WTC11 (cell line): ENCODE measurements around the gene ACSF2. TPM values are rescaled to one million over a fixed set of nuclear protein-coding genes. Genes with fewer than 3 reads are reported as not detected.

Experiments
- ATAC-seq: fragments of 200-7000 bp; cut with Tn5 transposase; 2 replicates; pipeline ENCODE4 v1.10.0; 2021; ENCODE audit warnings: mild to moderate bottlenecking, moderate library complexity
- CTCF ChIA-PET: fragments of 300-600 bp; sonication (Branson Sonifier 250); formaldehyde crosslinking; loops from one replicate; lab custom pipeline; 2021; ENCODE audit warnings: antibody characterized with exemption; lab: Charles Lee
- POLR2A ChIA-PET: fragments of 350-600 bp; sonication (Branson Sonifier 250); formaldehyde crosslinking; loops from one replicate; lab custom pipeline; 2021; ENCODE audit warnings: antibody characterized with exemption; lab: Charles Lee
- DNase-seq: peaks from one replicate; pipeline ENCODE4 v3.0.0; 2021; ENCODE audit warnings: low spot score
- H3K27ac Mint-ChIP-seq: 2 replicates; pipeline ENCODE4 v1.8.0; 2021; ENCODE audit warnings: mixed read lengths
- H3K27me3 Mint-ChIP-seq: 2 replicates; pipeline ENCODE4 v1.8.0; 2021; ENCODE audit warnings: low read depth, mild to moderate bottlenecking, moderate library complexity, mixed read lengths
- H3K36me3 Mint-ChIP-seq: 2 replicates; pipeline ENCODE4 v1.8.0; 2021; ENCODE audit warnings: mixed read lengths
- H3K4me1 Mint-ChIP-seq: 2 replicates; pipeline ENCODE4 v1.8.0; 2022; ENCODE audit warnings: mixed read lengths
- H3K4me3 Mint-ChIP-seq: 2 replicates; pipeline ENCODE4 v1.8.0; 2021; ENCODE audit warnings: mild to moderate bottlenecking, moderate library complexity, mixed read lengths
- H3K9me3 Mint-ChIP-seq: 2 replicates; pipeline ENCODE4 v1.8.0; 2021; ENCODE audit warnings: mixed read lengths
- E2F4 ChIP-seq: sonication (generic); formaldehyde crosslinking; IDR thresholded peaks from 2 replicates; pipeline ENCODE4 v1.8.1; 2022; ENCODE audit warnings: low read depth, mild to moderate bottlenecking, moderate library complexity, missing genetic modification reagents, borderline replicate concordance
- ESRRA ChIP-seq: sonication (generic); formaldehyde crosslinking; IDR thresholded peaks from 2 replicates; pipeline ENCODE4 v1.8.1; 2022; ENCODE audit warnings: mild to moderate bottlenecking, missing genetic modification reagents, borderline replicate concordance
- ETV6 ChIP-seq: sonication (generic); formaldehyde crosslinking; IDR thresholded peaks from 2 replicates; pipeline ENCODE4 v1.8.1; 2022; ENCODE audit warnings: mild to moderate bottlenecking, missing genetic modification reagents
- FOXJ3 ChIP-seq: sonication (generic); formaldehyde crosslinking; IDR thresholded peaks from 2 replicates; pipeline ENCODE4 v1.9.0; 2021; ENCODE audit warnings: missing genetic modification reagents, mild to moderate bottlenecking, borderline replicate concordance
- FOXP1 ChIP-seq: sonication (generic); formaldehyde crosslinking; IDR thresholded peaks from 2 replicates; pipeline ENCODE4 v1.8.0; 2022; ENCODE audit warnings: missing genetic modification reagents, mild to moderate bottlenecking, moderate library complexity, borderline replicate concordance
- IRF2 ChIP-seq: sonication (generic); formaldehyde crosslinking; IDR thresholded peaks from 2 replicates; pipeline ENCODE4 v1.8.0; 2022; ENCODE audit warnings: low read depth, missing genetic modification reagents, borderline replicate concordance
- JAZF1 ChIP-seq: fragments of 250-450 bp; sonication (Bioruptor Pico); IDR thresholded peaks from 2 replicates; pipeline ENCODE4 v1.9.0; 2021; ENCODE audit warnings: moderate library complexity, mild to moderate bottlenecking, inconsistent platforms
- KAT7 ChIP-seq: sonication (generic); formaldehyde crosslinking; IDR thresholded peaks from 2 replicates; pipeline ENCODE4 v1.8.1; 2023; ENCODE audit warnings: missing genetic modification reagents, mild to moderate bottlenecking, borderline replicate concordance
- MXD4 ChIP-seq: fragments of 250-450 bp; sonication (Bioruptor Pico); IDR thresholded peaks from 2 replicates; pipeline ENCODE4 v1.8.0; 2021; ENCODE audit warnings: mild to moderate bottlenecking, moderate library complexity, borderline replicate concordance
- NFE2L1 ChIP-seq: sonication (generic); formaldehyde crosslinking; IDR thresholded peaks from 2 replicates; pipeline ENCODE4 v1.8.1; 2023; ENCODE audit warnings: missing genetic modification reagents
- NFYB ChIP-seq: sonication (generic); formaldehyde crosslinking; conservative IDR thresholded peaks from 2 replicates; pipeline ENCODE4 v1.8.0; 2022; ENCODE audit warnings: low read depth, missing genetic modification reagents
- NR1H2 ChIP-seq: sonication (generic); formaldehyde crosslinking; IDR thresholded peaks from 2 replicates; pipeline ENCODE4 v1.9.0; 2021; ENCODE audit warnings: mild to moderate bottlenecking, moderate library complexity, missing genetic modification reagents
- NR3C1 ChIP-seq: sonication (generic); formaldehyde crosslinking; conservative IDR thresholded peaks from 2 replicates; pipeline ENCODE4 v1.8.1; 2023; ENCODE audit warnings: low read depth, mild to moderate bottlenecking, missing genetic modification reagents
- STAT6 ChIP-seq: sonication (generic); formaldehyde crosslinking; conservative IDR thresholded peaks from 2 replicates; pipeline ENCODE4 v1.8.1; 2023; ENCODE audit warnings: mild to moderate bottlenecking, low read depth, missing genetic modification reagents, moderate library complexity
- ZBTB43 ChIP-seq: sonication (generic); formaldehyde crosslinking; IDR thresholded peaks from 2 replicates; pipeline ENCODE4 v1.8.1; 2023; ENCODE audit warnings: mild to moderate bottlenecking, missing genetic modification reagents
- ZMAT4 ChIP-seq: fragments of 250-450 bp; sonication (Bioruptor Pico); IDR thresholded peaks from 2 replicates; pipeline ENCODE4 v1.9.0; 2021; ENCODE audit warnings: mild to moderate bottlenecking
- ZNF532 ChIP-seq: fragments of 250-450 bp; sonication (Bioruptor Pico); IDR thresholded peaks from 2 replicates; pipeline ENCODE4 v1.9.0; 2021; ENCODE audit warnings: mild to moderate bottlenecking, borderline replicate concordance
- ZSCAN18 ChIP-seq: fragments of 250-450 bp; sonication (Bioruptor Pico); IDR thresholded peaks from 2 replicates; pipeline ENCODE4 v2.1.2; 2022; ENCODE audit warnings: mild to moderate bottlenecking, moderate library complexity
- total RNA-seq: library from RNA; stranded (reverse); gene quantifications from 3 replicates; pipeline ENCODE4 v1.2.3, GENCODE V29; 2021
- TF ChIP-seq, protein P1 (sequence below): sonication (generic); formaldehyde crosslinking; IDR thresholded peaks from 2 replicates; pipeline ENCODE4 v1.8.1; 2023; ENCODE audit warnings: mild to moderate bottlenecking, missing genetic modification reagents, moderate library complexity
- TF ChIP-seq, protein P2 (sequence below): sonication (generic); formaldehyde crosslinking; IDR thresholded peaks from 2 replicates; pipeline ENCODE4 v1.8.1; 2022; ENCODE audit warnings: low read depth, missing genetic modification reagents, borderline replicate concordance
- TF ChIP-seq, protein P3 (sequence below): sonication (generic); formaldehyde crosslinking; IDR thresholded peaks from 2 replicates; pipeline ENCODE4 v1.8.0; 2022; ENCODE audit warnings: mild to moderate bottlenecking, missing genetic modification reagents

The ACSF2 gene
- total RNA-seq, 1 experiment from 2014 or later, result 19.9 TPM

DNA sequence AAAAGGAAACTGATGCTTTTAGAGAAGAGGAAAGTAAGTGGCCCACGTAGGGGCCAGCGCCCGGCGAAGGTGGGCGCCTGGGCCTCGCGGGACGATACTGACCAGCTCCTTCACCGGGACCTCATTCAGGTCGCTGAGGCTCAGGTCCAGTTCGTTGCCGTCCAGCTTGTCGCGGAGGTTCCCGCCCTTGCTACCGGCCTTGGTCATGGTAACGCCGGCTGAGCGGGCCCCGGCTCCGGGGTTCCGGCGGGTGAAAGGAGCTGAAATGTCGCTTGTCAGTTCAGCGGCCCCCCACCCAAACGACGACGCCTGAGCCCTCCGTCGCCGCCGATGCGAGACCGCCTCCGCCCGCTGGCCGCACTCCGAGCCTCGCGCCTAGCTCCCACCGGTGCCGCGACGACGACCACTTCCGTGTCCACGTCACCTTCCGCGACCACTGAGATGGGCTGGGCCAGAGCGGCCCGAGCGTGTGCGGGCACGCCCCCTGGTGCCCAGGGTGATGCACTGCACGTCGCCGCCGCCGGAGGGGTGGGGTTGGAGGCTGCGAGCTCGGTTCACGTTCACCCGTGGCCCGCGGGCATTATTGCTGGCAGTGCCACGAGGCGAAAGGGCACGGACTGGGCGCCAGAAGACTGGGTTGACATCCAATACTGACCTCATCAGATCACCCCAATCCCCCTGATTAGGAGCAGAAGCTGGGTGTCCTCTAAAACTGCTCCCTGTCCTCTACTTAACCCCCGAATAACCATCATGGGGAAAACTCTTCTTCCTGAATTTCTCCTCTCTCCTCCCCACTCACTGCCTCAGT lies 28.7 kb upstream of the ACSF2 start, which contains the start of gene LRRC59:
LRRC59 (minus strand) TSS at position 413 of the 808 bp plus-strand sequence; CDS start at position 207, 206 bp downstream.
- Mint-ChIP-seq H3K9me3 (peaks cover 20% of the 10 kb centered on the region), H3K4me1 (peaks cover 10% of the 10 kb centered on the region), H3K27ac (no peak within 1 kb of the TSS), H3K4me3 (peak within 1 kb of the TSS; percentile 93), H3K27me3 (peaks cover 7% of the 10 kb centered on the region), H3K36me3 (peaks cover 38% of the 10 kb centered on the region)
- peak; percentile 88 for DNase-seq
- ATAC-seq, result peak; percentile 93
- ChIA-PET CTCF (interaction anchor here (0.6 to 4.0 kb wide), 79 partner anchors 8 to 399 kb away, joined by 3 to 108 read pairs (median 5); partner anchors contain the start of genes ACSF2, CACNA1G, CHAD and EME1), POLR2A (interaction anchor here (0.6 to 1.8 kb wide), 7 partner anchors 29 to 633 kb away, joined by 3 to 8 read pairs (median 3); partner anchors contain the start of genes ACSF2 and FAM117A)
- TF ChIP-seq, protein P1, sequence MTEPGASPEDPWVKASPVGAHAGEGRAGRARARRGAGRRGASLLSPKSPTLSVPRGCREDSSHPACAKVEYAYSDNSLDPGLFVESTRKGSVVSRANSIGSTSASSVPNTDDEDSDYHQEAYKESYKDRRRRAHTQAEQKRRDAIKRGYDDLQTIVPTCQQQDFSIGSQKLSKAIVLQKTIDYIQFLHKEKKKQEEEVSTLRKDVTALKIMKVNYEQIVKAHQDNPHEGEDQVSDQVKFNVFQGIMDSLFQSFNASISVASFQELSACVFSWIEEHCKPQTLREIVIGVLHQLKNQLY, result 0 out of 2 replicates have a peak, but pooled peaks have one; percentile 88
- no peak for TF ChIP-seq JAZF1 (CRISPR knock-in tag)
- peak; percentile 89 for TF ChIP-seq NFE2L1 (CRISPR knock-in tag)
- TF ChIP-seq ESRRA (CRISPR knock-in tag), result peak; percentile 86; the same call in 1 of the 2 replicates
- TF ChIP-seq STAT6 (CRISPR knock-in tag), result no peak
- TF ChIP-seq MXD4 (CRISPR knock-in tag), result no peak
- no peak for TF ChIP-seq NR1H2 (CRISPR knock-in tag)
- TF ChIP-seq NR3C1 (CRISPR knock-in tag), result no peak
- peak; percentile 97 for TF ChIP-seq FOXP1 (CRISPR knock-in tag)
- TF ChIP-seq E2F4 (CRISPR knock-in tag), result no peak
- TF ChIP-seq ZSCAN18 (CRISPR knock-in tag), result no peak
- no peak for TF ChIP-seq IRF2 (CRISPR knock-in tag)
- TF ChIP-seq NFYB (CRISPR knock-in tag), result peak; percentile 17; the same call in 1 of the 2 replicates
- no peak for TF ChIP-seq ZNF532 (CRISPR knock-in tag)
- peak; percentile 91; the same call in 1 of the 2 replicates for TF ChIP-seq ZBTB43 (CRISPR knock-in tag)
- TF ChIP-seq KAT7 (CRISPR knock-in tag), result peak; percentile 90; the same call in 1 of the 2 replicates
- TF ChIP-seq ETV6, result peak; percentile 98
- TF ChIP-seq FOXJ3, result no peak
- TF ChIP-seq, protein P2, sequence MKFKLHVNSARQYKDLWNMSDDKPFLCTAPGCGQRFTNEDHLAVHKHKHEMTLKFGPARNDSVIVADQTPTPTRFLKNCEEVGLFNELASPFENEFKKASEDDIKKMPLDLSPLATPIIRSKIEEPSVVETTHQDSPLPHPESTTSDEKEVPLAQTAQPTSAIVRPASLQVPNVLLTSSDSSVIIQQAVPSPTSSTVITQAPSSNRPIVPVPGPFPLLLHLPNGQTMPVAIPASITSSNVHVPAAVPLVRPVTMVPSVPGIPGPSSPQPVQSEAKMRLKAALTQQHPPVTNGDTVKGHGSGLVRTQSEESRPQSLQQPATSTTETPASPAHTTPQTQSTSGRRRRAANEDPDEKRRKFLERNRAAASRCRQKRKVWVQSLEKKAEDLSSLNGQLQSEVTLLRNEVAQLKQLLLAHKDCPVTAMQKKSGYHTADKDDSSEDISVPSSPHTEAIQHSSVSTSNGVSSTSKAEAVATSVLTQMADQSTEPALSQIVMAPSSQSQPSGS (CRISPR knock-in tag), result no peak; the same call in 1 of the 2 replicates
- TF ChIP-seq ZMAT4 (CRISPR knock-in tag), result no peak
- TF ChIP-seq, protein P3, sequence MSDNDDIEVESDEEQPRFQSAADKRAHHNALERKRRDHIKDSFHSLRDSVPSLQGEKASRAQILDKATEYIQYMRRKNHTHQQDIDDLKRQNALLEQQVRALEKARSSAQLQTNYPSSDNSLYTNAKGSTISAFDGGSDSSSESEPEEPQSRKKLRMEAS (CRISPR knock-in tag), result peak; percentile 98
